ENCODE measurements around the gene PHF23.

The PHF23 gene

GRCh38 chr17:7196651-7197401 lies 42.4 kb downstream of the PHF23 start:
- no peak for DNase-seq

DNA sequence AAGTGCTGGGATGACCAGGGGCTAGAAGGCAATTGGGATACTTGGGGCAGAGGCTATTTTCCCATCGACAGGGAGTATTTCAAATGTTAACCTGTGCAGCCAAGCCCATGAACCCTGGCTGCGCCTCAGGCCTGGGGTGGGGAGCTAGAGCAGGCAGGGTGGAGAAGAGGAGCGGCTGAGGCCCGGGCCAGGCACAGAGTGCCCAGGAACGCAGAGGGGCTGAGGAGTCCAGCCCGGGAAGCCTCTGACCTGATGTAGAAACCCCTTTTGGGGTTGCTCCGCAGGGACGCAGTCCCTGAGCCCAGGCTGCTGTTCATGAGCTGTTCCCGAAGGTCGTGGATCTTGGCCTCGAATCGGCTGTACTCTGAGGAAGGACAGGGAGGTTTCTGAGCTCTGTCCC lies 43.3 kb downstream of the PHF23 start:
- no peak for DNase-seq

- DNase-seq = no peak
These were observed 46.9 kb downstream of the PHF23 start for GRCh38 chr17:7192271-7192937.

DNA sequence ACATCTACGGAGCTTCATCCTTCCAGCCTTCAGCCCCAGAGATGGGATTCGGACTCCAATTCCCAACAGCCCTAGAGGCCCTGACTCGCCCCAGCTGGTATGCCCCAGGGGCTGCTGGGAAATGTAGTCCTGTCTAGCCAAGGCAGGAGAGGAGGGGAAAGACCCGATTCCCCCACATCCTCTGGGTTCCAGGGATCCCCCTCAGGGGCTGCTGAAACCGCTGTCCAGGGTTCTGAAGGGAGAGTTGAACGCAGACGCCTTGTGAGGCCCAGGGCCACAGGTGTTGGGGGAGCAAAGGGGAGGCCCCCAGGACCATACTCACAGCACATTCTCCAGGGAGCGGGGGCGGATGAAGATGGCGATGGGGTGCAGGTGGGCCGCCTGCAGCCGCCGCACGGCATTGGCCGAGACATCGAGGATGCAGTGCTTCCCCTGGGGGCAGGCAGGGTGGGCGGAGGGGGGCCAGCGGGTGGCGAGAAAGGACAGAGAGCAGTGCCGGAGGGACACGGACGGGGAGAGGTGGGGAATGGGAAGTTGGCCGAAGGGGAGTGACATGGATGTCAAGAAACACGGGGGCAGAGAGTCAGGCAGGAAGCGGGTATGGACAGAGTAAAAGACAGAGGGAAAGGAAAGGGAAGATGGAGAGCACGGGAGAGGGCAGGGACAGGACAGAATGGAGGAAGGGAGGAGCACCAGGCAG lies 47.5 kb downstream of the PHF23 start:
- DNase-seq = no peak

DNA sequence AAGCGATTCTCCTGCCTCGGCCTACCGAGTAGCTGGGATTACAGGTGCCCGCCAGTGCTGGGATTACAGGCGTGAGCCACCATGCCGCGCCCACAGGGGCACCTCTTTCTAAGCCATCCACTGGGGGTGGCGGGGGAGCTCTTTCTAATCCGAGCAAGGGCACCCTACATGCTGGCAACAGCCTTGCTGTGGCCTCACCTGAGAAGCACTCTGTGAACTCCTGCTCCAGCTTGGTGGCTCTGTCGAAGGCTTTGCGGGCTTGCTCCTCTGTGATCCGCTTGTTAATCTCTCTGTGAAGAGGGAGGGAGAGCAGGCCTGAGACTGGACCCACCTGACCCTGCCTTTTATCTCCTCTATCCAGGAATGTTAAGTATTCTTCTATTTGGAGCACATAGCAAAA lies 48.2 kb downstream of the PHF23 start:
- no peak for DNase-seq

DNA sequence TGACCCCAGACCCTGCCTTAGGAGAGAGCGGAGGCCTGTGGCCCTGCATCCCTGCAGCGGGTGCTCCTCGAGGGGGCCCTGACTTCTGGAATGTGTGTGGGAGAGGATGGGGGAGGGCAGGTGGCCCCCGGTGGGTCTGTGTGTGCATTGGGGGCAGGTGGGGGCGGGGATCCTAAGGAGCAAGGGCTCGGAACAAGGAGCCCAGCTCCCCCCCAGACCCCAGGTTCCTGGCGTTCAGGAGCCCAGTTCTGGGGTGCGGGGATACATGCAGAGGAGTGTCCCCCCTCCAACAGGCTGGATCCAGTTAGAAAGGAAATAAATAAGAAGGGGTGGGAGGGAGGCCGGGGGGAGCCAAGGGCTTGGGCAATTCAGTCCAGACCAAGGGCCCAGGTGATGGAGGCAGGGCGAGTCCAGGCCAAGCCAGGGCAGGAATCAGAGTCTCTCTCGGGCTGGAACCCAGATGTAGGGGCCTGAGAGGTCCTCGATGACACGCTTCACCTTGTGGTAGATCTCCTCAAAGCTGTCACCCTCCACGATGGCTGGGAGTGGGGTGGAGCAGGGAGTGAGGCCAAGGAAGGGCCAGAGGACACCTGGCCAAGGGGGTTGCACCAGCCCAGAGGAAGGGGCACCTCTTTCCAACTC lies 48.9 kb downstream of the PHF23 start:
- no peak for DNase-seq

- no peak for DNase-seq
These were observed 53.0 kb downstream of the PHF23 start for GRCh38 chr17:7186241-7186640.

Measured in NCI-H187 (cell line).